ENCODE results near the gene HSPA9.

DNA sequence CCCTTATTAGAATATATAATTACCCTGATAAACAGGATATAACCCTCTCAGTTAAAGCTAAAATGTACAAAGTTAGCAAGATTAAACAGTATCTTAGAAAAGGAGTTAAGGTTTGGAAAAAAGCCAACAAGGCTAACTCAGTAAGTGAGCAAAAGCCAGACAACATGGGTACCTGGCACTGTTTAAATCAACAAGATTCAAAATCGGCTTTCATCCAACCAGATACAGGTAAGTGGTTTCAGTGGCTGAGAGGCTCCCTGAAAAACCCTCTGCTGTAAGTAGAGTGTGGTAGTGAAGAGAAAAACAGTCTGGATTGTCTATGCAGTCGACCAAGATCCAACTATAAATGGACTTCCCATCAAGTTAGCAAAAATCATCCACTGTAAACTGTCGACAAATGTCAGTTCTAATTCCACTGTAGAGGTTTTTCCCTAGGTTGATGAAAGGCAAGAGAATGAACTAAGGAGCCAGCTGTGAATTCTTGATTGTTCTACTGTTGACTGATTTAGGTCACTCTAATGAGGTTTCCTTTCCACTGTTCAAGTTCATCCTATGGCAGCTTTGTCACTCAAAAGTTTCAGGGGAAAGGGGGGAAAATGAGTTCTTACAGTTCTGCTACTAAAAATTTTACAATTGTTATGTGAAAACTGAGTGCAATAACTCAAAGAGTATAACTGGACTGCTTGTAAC is 59.5 kb downstream of the HSPA9 start:
- TF ChIP-seq EZH2 (IDR thresholded peaks at IDR 0.05; ENCODE audit: insufficient read depth, poor library complexity, severe bottlenecking) (no peak), EZH2phosphoT487 (IDR thresholded peaks at IDR 0.05; ENCODE audit: insufficient read depth, low read depth) (no peak)

Measured in GM23248 (cell line).